G401.6 (cell line): ENCODE data around the gene PRMT5.

Source experiments
- FAIRE-seq: peaks from 2 replicates; lab custom pipeline; 2012; peaks lifted over from hg19 to GRCh38; lab: Jason Lieb, UNC

The PRMT5 gene

DNA sequence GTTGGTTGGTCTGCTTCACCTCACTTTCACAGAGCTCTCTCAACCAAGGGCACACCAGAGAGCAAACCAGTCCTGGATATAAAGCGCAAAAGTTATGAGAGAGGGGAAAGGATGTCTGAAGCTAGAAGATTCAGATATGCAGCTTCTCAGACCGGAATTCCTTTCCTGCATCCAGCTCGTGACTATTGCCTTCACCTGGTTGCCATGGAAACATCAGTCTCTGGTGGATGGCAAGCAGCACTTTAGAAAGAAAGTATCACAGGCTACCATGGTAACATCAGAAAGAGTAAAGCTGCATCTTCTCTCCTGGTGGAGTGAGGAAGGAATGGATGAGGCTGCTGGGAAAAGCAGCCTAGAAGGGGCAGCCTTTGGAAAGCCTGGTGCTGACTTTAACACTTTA, 32.4 kb downstream of the PRMT5 start:
- FAIRE-seq, result no peak

- no peak for FAIRE-seq
Measured at GRCh38 chr14:22896356-22896755, 32.8 kb downstream of the PRMT5 start.

GRCh38 chr14:22895402-22895801, 33.8 kb downstream of the PRMT5 start:
- FAIRE-seq, result no peak

GRCh38 chr14:22893706-22894105, 35.5 kb downstream of the PRMT5 start:
- no peak for FAIRE-seq

- FAIRE-seq, result no peak
Measured at GRCh38 chr14:22892488-22892887, 36.7 kb downstream of the PRMT5 start.

- FAIRE-seq, result no peak
Measured at GRCh38 chr14:22890416-22890815, 38.8 kb downstream of the PRMT5 start.

DNA sequence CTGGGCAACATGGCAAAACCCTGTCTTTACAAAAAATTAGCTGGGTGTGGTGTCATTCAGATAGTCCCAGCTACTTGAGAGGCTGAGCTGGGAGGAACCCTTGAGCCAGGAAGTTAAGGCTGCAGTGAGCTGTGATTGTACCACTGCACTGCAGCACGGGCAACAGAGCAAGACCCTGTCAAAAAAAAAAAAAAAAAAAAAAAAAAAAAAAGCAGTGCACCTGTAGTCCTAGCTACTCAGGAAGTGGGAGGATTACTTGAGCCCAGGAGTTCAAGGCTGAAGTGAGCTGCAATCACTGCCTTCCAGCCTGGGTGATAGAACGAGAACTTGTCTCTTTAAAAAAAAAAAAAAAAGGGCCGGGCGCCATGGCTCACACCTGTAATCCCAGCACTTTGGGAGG, 40.5 kb downstream of the PRMT5 start:
- FAIRE-seq, result no peak

DNA sequence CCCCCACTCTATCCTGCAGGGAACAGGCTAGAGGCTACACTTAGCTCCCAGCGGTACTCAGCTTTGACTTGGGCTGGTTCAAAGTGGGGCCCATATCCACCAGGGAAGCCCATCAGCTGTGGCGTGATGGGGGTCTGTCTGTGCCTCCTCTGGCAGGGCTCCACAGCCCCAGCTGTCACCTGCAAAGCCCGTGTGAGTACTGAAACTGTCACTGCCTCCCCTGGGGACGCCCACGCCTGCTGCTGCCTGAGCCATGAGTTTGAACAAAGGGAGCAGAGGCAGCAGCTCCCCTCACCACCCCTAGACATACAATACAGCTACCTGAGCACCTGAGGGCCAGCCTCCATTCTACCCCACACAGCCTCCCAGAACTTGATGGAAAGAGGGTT, 41.2 kb downstream of the PRMT5 start:
- FAIRE-seq, result no peak

DNA sequence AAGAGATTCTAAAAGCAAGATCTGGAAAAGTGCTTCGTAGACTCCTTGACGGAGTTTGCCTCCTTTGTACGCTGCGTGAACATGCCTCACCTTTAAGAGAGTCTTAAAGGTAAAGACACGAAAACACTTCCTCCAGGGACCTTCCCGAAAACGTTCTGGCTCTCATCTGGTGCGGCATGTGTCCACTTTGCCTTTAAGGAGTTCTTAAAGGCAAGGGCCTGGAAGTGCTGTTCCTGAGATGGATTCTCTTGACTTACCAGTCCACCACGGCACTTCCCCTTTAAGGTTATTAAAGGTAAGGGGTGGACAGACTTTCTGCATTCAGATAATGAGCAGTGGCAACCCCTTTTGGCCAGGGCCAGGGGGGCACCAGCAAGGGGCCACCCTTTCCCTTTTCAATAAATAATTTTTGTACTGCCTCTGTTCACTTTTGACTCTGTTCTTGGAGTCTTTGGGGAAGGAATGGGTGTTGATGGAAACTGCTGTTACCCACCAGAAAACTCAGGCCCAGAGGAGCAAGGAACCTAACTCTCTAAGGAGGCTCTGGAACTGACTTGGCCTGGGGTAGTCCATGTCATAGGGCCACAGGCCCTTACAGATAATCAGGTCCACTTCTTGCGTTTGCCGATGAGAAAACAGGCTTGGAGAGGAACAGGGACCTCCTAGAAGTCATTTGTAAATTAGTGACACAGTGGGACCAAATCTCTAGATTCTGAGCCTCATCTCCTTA, 41.8 kb downstream of the PRMT5 start:
- FAIRE-seq, result no peak

GRCh38 chr14:22886500-22887259, 42.5 kb downstream of the PRMT5 start:
- FAIRE-seq, result no peak

DNA sequence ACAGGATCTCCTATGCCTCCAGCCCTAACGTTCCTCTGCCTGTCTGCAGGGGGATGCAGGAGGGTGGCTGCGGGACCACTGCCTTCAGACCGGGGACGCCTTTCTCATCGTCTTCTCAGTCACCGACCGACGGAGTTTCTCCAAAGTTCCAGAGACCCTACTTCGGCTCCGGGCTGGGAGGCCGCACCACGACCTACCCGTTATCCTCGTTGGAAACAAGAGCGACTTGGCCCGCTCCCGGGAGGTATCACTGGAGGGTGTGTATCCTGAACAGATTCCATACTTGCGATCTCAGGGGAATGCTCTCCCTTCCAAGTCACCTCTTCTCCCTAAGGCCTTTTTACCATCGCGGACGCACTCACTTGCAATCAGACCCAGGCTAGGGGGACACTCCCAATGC, 43.2 kb downstream of the PRMT5 start:
- FAIRE-seq, result no peak

DNA sequence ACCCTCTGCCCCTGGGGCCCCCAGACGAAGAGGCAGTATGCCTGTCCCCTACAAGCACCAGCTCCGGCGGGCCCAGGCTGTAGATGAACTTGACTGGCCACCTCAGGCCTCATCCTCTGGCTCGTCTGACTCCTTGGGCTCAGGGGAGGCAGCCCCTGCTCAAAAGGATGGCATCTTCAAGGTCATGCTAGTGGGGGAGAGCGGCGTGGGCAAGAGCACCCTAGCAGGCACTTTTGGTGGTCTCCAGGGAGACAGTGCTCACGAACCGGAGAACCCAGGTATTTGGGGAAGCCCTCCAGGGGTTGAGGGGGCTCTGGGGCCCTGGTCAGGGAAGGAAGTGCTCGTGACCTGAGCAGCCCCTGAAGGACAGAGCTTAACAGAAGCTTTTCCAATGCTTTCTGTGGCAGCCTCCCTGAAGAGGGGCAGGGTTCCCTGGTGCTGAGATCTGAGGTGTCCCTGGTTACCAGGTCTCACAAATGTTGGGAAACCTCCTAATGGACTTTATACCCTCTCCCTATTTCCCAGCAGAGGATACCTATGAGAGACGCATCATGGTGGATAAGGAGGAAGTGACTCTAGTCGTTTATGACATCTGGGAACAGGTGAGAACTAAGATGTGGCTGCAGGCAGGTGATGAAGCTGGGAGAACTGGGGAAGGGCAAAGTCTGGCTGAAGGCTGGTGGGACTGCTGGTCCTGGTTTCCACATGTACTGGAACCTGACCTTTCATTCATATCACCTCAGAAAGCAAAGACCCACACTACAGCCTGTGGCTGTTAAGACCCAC, 44.2 kb downstream of the PRMT5 start:
- no peak for FAIRE-seq

DNA sequence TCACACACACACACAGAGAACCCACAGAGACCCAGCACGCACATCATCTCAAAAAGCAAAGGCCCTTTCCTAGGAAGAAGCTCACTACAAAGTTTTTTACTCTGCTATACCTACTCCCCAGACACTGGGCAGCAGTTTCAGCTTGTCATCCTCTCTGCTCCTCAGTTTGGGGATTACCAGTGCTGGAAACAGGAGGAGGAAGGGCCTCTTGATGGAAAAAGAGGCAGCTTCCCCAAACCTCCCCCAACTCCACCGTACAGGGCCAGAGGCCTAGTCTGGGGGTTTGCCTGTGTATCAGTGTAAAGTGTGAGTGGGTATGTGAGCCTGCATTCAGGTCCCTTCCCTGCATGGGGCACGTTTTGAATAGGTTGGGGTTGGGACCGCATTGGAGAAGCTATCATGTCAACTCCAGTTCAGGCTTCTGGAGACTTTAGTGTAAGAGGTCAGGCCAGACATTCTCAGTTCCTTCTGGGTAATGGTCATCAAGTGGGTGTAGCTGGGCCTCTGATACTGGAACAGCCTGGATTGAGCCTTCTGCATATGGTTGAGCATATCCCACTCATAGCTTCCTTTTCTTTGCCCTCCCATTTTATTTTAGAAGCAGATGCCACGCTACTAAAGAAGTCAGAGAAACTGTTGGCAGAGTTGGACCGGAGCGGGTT, 45.0 kb downstream of the PRMT5 start:
- FAIRE-seq, result no peak

GRCh38 chr14:22883173-22883976, 45.8 kb downstream of the PRMT5 start, which contains the start of gene REM2:
Gene REM2 (plus strand): TSS chr14:22883222. CDS start chr14:22883288, 66 bp downstream.
- FAIRE-seq, result no peak

- no peak for FAIRE-seq
Measured at GRCh38 chr14:22882529-22883172, 46.5 kb downstream of the PRMT5 start.

DNA sequence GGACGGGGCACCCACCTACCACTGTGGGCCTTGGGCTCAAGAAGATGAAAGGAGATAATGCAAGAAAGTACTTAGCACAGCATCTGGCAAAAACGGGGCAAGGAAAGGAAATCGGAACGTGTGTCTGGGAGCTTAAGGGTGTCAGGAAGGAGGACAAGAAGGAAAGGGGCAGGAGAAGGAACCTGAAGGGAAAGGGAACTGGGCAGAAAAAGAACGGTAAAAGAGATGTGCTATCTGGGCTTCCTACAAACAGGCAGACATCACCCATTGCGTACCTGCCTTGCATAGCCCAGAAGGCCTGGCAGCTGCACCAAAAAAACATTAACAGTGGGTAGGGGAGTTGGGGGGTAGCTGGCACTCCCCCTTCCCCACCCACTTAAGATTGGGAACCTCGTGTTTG, 47.1 kb downstream of the PRMT5 start:
- FAIRE-seq, result no peak

- no peak for FAIRE-seq
Measured at GRCh38 chr14:22878271-22879246, 50.6 kb downstream of the PRMT5 start.

GRCh38 chr14:22877000-22877501, 52.1 kb downstream of the PRMT5 start:
- FAIRE-seq, result no peak

GRCh38 chr14:22875748-22876319, 53.3 kb downstream of the PRMT5 start:
- FAIRE-seq, result no peak
